HG02763 (cell line): ENCODE measurements around the gene LILRA1.
"Not testable (repeated sequence)": the region's sequence is repeated elsewhere in the genome, so short reads cannot be mapped to it uniquely, and the experiment has no call there.

ENCODE experiments used
- ATAC-seq: cut with Tn5 transposase; IDR thresholded peaks from one replicate; pipeline ENCODE4 v1.9.1; 2021; ENCODE audit warnings: mild to moderate bottlenecking, moderate library complexity; ENCODE audit not compliant: unreplicated experiment

The LILRA1 gene

DNA sequence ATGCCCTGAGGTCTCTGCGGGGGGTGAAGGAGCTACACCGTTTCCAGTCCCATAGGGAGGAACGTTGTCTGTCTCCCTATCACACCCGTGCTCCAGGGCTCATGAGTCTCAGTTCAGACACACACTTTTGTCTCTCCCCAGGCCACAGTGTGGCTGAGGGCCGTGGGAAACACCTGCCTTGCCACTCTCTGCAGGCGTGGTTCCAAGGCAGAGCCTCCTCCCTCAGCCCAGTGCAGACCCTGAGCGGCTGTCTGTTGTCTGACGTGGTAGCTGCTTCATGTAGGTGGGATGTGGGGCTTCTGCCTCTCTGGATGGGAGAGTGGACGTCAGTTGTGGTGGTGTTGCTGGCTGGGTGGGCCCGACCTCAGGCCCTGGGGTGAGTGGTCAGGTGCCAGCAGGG is 30.8 kb downstream of the LILRA1 start:
- ATAC-seq: not testable (repeated sequence)

DNA sequence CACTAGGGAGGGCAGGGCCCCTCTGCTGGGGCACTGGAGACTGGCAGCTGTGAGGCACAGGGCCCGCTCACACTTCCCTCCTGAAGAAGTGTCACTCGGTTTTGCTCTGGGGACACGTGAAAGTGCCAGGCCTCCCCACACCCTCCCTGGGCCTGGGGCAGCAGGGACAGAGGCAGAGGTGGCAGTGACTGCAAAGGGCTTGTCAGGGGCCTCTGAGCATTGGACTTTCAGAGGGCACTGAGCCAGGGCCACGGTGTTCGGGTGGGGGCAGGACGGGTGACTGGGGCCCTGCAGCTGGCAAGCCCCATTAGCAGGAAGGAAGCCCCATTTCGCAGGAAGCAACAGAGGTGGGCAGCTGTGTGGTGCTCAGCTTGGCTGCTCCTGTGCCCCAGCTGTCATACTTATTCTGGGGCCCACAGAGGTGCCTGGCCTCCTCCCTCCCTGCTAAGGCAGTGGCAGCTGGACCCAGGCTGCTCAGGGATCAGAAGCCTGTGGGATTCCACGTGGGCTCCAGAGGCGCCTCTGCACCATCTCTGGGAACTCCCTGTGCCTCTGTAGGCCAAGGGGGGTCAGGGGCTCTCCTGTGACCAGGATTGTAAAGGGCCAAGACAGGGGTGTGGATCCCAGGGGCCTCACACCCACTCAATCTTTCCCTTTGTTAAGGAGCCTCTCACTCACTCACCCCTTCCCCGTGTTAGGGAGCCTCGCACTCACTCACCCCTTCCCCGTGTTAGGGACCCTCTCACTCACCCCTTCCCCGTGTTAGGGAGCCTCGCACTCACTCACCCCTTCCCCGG is 31.7 kb downstream of the LILRA1 start:
- not testable (repeated sequence) for ATAC-seq

DNA sequence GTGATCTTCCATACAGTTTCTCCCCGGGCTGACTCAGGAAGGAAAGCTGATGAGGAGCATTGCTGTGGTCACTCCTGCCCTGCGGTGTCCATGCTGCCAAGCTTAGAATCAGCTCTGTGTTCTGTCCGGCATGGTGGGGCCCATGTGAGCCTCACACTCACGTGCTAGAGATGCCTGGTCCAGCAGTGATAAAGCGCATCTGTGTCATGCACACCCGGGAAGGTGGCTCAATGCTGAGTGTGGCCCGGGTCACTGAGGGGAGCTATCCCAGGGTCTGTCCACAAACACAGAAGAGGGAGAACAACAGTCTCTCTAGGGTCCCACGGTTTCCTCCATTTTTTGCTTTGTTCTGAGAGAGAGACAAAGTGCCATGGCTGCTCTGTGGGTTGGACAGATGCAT is 33.3 kb downstream of the LILRA1 start:
- ATAC-seq: no peak

DNA sequence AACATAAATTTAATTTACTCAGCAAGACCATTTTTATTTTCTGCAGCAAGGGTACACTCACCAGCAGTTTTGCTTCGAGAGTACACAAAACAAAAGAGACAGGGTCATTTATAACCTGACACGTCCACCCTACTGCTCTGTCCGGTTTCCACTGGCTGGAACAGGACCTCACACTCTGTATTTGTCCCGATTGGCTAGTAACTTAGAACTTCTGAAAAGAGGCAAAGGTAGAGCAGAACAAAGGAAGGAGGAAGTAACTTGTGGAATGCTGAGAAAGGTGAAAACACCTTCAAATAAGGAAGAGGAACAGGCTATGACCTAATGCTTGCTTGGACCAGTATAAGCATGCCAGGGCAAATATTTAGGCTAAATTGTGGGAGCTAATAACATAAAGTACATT is 34.5 kb downstream of the LILRA1 start:
- ATAC-seq: not testable (repeated sequence)

DNA sequence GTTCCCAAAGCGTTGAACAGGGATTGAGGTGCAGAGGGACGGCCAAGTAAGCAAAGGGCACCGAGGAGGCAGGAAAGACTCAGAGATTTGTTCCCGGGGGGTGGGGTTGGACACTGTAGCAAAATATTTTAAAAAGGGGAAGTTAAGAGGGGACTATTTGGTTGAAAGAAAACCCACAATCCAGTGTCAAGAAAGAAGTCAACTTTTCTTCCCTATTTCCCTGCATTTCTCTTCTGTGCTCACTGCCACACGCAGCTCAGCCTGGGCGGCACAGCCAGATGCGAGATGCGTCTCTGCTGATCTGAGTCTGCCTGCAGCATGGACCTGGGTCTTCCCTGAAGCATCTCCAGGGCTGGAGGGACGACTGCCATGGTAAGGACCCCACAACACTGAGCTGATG is 36.8 kb downstream of the LILRA1 start, which contains the start of gene LILRB1:
LILRB1 (plus strand) TSS at position 223 of the 400 bp plus-strand sequence. CDS start 590 bp downstream, outside the sequence.
- ATAC-seq: not testable (repeated sequence)

DNA sequence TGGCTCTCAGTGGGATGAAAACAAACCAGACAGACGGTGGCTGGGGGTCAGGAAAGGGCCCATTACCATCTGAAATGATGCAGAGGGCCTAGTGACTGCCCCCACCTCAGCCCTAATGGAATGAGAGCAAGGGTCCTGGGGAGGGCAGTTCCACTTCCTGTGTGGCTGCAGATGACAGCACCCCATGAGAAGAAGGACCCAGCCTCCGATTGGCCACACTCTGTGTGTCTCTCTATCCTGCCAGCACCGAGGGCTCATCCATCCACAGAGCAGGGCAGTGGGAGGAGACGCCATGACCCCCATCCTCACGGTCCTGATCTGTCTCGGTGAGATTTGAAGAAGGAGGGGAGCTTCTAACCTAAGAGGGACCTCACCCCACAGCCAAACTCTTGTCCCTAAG is 37.4 kb downstream of the LILRA1 start:
- no peak for ATAC-seq

DNA sequence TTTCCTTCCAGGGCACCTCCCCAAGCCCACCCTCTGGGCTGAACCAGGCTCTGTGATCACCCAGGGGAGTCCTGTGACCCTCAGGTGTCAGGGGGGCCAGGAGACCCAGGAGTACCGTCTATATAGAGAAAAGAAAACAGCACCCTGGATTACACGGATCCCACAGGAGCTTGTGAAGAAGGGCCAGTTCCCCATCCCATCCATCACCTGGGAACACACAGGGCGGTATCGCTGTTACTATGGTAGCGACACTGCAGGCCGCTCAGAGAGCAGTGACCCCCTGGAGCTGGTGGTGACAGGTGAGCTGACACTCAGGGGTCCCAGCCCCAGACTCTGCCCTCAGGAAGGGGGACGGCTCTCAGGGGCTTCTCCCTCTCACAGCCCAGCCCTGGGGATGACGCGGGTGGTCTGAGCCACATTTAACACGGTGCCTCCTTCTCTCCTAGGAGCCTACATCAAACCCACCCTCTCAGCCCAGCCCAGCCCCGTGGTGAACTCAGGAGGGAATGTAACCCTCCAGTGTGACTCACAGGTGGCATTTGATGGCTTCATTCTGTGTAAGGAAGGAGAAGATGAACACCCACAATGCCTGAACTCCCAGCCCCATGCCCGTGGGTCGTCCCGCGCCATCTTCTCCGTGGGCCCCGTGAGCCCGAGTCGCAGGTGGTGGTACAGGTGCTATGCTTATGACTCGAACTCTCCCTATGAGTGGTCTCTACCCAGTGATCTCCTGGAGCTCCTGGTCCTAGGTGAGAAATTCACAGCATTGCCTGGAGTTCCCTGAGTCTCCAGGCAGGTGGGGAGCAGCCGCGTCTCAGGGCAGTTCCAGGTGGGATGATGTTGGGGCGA is 38.3 kb downstream of the LILRA1 start:
- ATAC-seq: not testable (repeated sequence)

DNA sequence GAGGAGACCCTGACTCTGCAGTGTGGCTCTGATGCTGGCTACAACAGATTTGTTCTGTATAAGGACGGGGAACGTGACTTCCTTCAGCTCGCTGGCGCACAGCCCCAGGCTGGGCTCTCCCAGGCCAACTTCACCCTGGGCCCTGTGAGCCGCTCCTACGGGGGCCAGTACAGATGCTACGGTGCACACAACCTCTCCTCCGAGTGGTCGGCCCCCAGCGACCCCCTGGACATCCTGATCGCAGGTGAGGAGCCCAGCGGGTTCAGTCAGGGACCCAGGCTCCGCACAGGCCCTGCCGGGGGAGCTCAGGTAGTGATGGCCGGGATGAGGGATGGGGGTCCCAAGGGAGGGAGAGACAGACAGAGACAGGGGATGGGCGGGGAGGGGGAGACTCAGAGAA is 39.1 kb downstream of the LILRA1 start:
- not testable (repeated sequence) for ATAC-seq

DNA sequence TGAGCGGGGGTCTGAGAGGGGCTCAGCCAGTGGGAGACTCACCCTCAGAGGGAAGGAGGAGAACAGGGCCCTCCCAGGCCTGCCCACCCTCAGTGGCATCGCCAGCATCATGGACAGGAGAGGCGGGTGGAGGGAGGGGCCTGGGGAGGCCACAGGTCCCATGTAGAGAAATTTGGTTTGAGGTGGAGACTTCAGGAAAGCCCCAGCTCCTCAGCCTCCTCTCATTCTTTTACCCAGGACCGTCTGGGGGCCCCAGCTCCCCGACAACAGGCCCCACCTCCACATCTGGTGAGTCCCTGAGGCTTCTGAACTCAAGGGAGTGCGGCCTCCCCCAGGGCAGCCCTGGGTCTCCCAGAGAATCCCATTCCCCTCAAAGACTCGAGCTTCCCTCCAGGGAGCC is 40.0 kb downstream of the LILRA1 start:
- ATAC-seq: no peak

DNA sequence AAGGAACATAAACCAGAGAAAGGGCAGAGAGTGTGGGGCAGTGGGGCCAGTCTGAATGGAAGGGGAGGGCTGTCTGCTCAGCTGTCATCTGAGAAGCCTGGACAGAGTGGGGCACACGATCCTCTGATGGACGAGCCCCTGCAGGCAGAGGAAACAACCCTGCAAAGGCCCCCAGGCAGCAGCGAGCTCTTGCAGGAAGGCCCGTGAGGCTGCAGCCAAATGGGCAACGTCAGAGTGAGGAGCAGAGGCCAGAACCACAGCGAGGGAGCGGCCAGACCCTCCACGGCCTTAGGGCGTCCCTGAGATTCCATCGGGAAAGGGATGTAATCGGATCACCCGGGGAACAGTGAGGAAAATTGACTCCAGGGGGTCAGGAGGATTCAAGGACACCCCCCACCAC is 42.6 kb downstream of the LILRA1 start:
- ATAC-seq: not testable (repeated sequence)

DNA sequence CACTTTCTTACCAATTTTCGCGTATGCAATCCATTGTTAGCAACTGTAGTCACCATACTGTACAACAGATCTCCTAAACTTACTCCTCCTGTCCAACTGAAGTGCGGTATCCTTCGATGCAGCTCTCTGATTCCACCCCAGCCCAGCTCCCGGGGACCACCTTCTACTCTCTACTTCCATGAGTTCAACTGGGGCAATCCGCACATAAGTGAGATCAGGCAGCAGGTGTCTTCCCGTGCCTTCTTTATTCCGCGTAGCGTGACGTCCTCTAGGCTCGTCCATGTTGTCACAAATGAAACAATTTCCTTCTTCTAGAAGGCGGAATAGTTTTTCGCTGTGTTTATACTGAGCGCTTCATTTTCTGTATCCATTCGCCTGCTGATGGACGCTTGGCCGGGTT is 45.3 kb downstream of the LILRA1 start:
- no peak for ATAC-seq

DNA sequence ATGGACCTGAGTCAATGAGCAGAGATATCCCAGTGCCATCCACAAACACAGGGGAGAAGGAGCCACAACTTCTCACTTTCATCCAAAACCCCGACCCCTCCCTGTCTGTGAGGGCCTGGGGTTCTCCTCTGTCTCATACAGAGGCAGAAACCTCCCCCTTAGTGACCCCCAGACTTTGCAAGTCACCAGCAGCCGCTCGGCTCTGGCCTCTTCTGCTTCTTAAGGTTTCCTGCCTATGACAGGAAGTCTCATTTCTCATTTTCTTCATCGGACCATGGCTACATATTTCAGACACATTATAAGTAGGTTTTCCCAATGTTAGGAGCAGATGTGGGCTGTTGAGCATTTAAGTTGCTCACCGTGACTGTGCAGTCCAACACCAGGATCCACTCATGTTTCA is 49.5 kb downstream of the LILRA1 start:
- not testable (repeated sequence) for ATAC-seq

DNA sequence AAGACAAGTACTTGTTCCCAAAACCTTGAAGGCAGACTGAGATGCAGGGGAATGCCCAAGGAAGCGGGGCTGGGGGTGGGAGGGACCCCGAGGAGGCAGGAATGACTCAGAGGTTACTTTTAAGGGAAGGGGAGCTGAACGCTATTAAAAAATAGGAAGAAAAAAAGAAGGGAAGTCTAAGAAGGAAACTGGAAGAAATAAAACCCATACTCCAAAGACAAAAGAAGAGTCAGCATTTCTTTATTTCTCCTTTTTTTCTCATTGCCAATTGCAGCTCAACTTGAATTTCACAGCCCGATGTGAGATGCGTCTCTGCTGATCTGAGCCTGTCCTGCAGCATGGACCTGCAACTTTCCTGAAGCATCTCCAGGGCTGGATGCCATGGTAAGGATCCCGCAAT is 50.2 kb downstream of the LILRA1 start:
- not testable (repeated sequence) for ATAC-seq

DNA sequence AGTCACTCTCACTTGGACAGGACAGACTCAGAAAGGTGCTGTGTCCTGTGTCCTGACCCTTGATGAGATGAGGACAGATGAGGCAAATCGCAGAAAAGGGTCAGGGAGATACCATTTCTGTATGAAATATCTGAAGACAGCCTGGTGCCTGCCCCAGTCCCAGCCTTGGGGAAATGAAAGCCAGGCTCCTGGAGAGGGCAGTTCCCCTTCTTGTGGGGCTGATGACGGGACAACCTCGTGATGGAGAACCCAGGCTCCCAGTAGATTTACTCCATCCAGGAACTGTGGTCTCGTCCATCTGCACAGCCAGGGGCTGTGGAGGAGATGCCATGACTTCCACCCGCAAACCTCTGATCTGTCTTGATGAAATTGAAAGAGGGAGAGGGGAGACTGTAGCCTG is 50.6 kb downstream of the LILRA1 start:
- ATAC-seq: no peak

DNA sequence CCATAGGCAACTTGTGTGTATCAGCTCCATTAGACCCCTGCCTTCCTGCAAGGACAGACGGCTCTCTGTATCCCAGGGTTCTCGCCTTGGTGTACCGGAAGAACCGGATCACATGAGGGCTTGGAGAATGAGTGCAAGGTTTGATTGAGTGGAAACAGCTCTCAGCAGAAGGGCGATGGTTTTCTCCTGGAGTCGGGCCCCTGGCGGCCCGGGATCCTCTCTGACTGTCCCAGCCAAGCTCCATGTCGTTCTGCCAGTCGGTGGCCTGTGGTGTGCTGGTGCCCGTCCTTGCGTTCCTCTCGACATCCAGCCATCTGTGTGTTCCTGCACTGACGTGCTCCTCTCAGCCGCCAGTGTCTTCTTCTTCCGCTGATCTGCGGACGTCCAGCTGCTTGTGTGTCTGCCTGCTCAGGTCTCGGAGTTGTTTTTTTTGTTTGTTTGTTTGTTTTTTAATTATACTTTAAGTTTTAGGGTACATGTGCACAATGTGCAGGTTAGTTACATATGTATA is 53.0 kb downstream of the LILRA1 start:
- ATAC-seq: no peak

DNA sequence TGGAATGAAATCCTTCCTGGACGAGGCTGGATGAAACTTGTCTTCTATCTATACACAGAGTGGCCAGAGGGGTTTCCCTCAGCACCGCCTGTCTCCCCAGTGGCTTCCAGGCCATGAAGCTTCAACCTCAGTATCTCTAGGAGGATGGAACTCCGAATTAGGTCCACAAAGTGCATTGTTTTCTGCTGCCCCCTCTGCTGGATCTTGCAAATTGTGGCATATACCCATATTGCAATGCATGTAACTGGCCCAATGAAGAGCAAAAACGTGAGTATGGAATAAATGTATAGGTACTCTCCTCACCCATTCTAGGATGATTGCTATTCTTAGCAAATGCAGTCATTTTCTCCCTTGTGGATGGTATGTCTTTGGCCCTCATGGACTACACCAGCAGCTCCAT is 54.7 kb downstream of the LILRA1 start:
- no peak for ATAC-seq

DNA sequence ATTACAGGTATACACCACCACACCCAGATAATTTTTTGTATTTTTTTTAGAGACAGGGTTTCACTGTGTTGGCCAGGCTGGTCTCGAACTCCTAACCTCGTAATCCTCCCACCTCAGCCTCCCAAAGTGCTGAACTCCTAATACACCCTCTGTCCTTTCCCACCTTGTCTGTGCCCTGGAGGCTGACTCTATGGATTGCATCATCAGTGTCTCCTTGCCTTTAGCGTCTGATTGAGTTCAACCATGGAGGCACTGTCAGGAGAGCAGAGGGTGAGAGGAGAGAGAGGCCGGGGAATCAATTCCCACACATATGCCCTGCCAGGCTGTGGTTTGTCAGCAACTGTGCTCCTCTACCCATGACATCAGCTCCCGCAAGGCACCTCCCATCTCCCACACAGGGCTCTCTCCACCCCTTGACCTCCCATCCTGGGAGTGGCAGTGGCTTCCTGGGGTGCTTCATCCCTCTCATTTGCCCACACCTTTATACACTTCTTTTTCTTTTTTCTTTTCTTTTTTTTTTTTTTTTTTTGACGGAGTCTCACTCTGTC is 56.8 kb downstream of the LILRA1 start:
- ATAC-seq: no peak
